Vagina (tissue), 2 donors: ENCODE measurements around the gene EMSY.

Source experiments
- CTCF ChIP-seq, 3 experiments: fragments of 450-650 bp in 2 of 3; fragments of 200-600 bp in 1 of 3; sonication (generic) in 1 of 3; IDR thresholded peaks; one replicate each; pipeline ENCODE4 v1.5.1; 2017 to 2019; ENCODE audit warnings: antibody characterized with exemption in 3 of 3, mild to moderate bottlenecking in 2 of 3, moderate library complexity in 2 of 3
- POLR2A ChIP-seq, 2 donors: fragments of 450-650 bp; IDR thresholded peaks; one replicate each; pipeline ENCODE4 v1.6.1; 2017; ENCODE audit warnings: antibody characterized with exemption in 2 of 2, mild to moderate bottlenecking in 2 of 2, moderate library complexity in 2 of 2
- POLR2AphosphoS5 ChIP-seq, 2 donors: sonication (generic); formaldehyde crosslinking; IDR thresholded peaks; one replicate each; pipeline ENCODE4 v1.9.0; 2017; ENCODE audit warnings: antibody characterized with exemption in 2 of 2, mild to moderate bottlenecking in 2 of 2, low read depth in 1 of 2; ENCODE audit not compliant: insufficient read depth in 1 of 2

GRCh38 chr11:76592025-76592914 is 147.5 kb downstream of the EMSY start:
- TF ChIP-seq CTCF (IDR thresholded peaks at IDR 0.05) (no peak), POLR2A (IDR thresholded peaks at IDR 0.05) (no peak), POLR2AphosphoS5 (IDR thresholded peaks at IDR 0.05; ENCODE audit: insufficient read depth in 1 of 2, low read depth in 1 of 2) (no peak)
